K562 (cell line): ENCODE results near the gene MATCAP1. TPM values are rescaled to one million over a fixed set of nuclear protein-coding genes. Genes with fewer than 3 reads are reported as not detected.

Source experiments
- CBFA2T2 ChIP-seq: fragments of 450-650 bp; conservative IDR thresholded peaks from 2 replicates; pipeline ENCODE4 v1.6.1; 2017; ENCODE audit warnings: mild to moderate bottlenecking
- CREB1 ChIP-seq, 2 experiments: sonication (generic) in 1 of 2; formaldehyde crosslinking in 1 of 2; IDR thresholded peaks; 2 replicates each; pipeline versions ENCODE4 v1.6.1 to v1.8.0; 2012 to 2022; ENCODE audit warnings: inconsistent platforms in 1 of 2, mild to moderate bottlenecking in 1 of 2, missing genetic modification reagents in 1 of 2, moderate library complexity in 1 of 2
- DMBX1 ChIP-seq: fragments of 250-450 bp; sonication (Bioruptor Pico); IDR thresholded peaks from 2 replicates; pipeline ENCODE4 v1.8.0; 2022; ENCODE audit warnings: inconsistent platforms, mild to moderate bottlenecking, moderate library complexity, borderline replicate concordance
- JUNB ChIP-seq: fragments of 450-650 bp; formaldehyde crosslinking; conservative IDR thresholded peaks from 2 replicates; pipeline ENCODE4 v1.4.0; 2020; ENCODE audit warnings: mild to moderate bottlenecking
- JUND ChIP-seq, 2 experiments: IDR thresholded peaks; 2 replicates in 1 of 2; 3 replicates in 1 of 2; pipeline ENCODE4 v1.6.1; 2011; ENCODE audit warnings: borderline replicate concordance in 2 of 2, low read depth in 2 of 2, low read length in 2 of 2, improper control_type of control experiment in 1 of 2, missing biosample characterization in 1 of 2, missing genetic modification characterization in 1 of 2, missing genetic modification reagents in 1 of 2
- MED1 ChIP-seq: sonication (generic); formaldehyde crosslinking; IDR thresholded peaks from 2 replicates; pipeline ENCODE4 v1.8.1; 2023; ENCODE audit warnings: missing genetic modification reagents, borderline replicate concordance
- NBN ChIP-seq: fragments of 450-650 bp; IDR thresholded peaks from 2 replicates; pipeline ENCODE4 v1.6.1; 2016; ENCODE audit warnings: low read depth, mild to moderate bottlenecking
- NELFE ChIP-seq: IDR thresholded peaks from 2 replicates; pipeline ENCODE4 v1.6.1; 2011; ENCODE audit warnings: mild to moderate bottlenecking; ENCODE audit not compliant: insufficient read depth, insufficient read length
- SNRNP70 ChIP-seq: fragments of 200-400 bp; formaldehyde crosslinking; optimal IDR thresholded peaks from 2 replicates; pipeline ENCODE3; 2017; ENCODE audit warnings: low read depth, low read length
- TAF1 ChIP-seq: IDR thresholded peaks from 2 replicates; pipeline ENCODE4 v1.6.1; 2011; ENCODE audit warnings: mild to moderate bottlenecking, low read length, moderate library complexity; ENCODE audit not compliant: insufficient read depth, control insufficient read depth, severe bottlenecking; ENCODE audit errors: extremely low read depth
- ZNF41 ChIP-seq: fragments of 250-450 bp; sonication (Bioruptor Pico); conservative IDR thresholded peaks from 2 replicates; pipeline ENCODE4 v1.4.0; 2020; ENCODE audit warnings: mild to moderate bottlenecking
- ZNF445 ChIP-seq: fragments of 250-450 bp; sonication (Bioruptor Pico); IDR thresholded peaks from 2 replicates; pipeline ENCODE4 v1.4.0; 2020; ENCODE audit warnings: low read depth, mild to moderate bottlenecking, moderate library complexity
- polyA plus RNA-seq, 8 experiments: library from polyadenylated mRNA; depleted of rRNA in 4 of 8; stranded (reverse) in 5 of 8; unstranded in 3 of 8; fragments of >200 nt; fragmentation: Nextera tagmentation in 2 of 8; fragmentation: Illumina TruSeq in 1 of 8; extraction: Ambion mirVana in 2 of 8; extraction: Trizol in 1 of 8; gene quantifications; 2 replicates each; pipeline versions ENCODE4 v1.2.1 to v1.2.3, GENCODE V29; 2011 to 2014; ENCODE audit warnings: inconsistent platforms in 1 of 8, missing spikeins in 1 of 8
- total RNA-seq, 7 experiments: library from RNA; depleted of rRNA in 6 of 7; stranded (reverse); fragments of >200 nt in 6 of 7; fragmentation: Illumina TruSeq in 2 of 7; extraction: Trizol in 2 of 7; gene quantifications; 2 replicates each; pipeline versions ENCODE4 v1.2.1 to v1.2.3, GENCODE V29; 2011 to 2021; ENCODE audit warnings: low replicate concordance in 1 of 7
- TF ChIP-seq, protein P1 (sequence below): fragments of 450-650 bp; formaldehyde crosslinking; IDR thresholded peaks from 2 replicates; pipeline ENCODE4 v1.4.0; 2022; ENCODE audit warnings: missing genetic modification characterization
- TF ChIP-seq, protein P2 (sequence below): fragments of 250-450 bp; sonication (Bioruptor Pico); IDR thresholded peaks from 2 replicates; pipeline ENCODE4 v1.4.0; 2020; ENCODE audit warnings: mild to moderate bottlenecking
- TF ChIP-seq, protein P3 (sequence below), 2 experiments: IDR thresholded peaks; 2 replicates each; pipeline ENCODE4 v1.6.1; 2011; ENCODE audit warnings: borderline replicate concordance in 1 of 2, control low read depth in 1 of 2, low read depth in 1 of 2, low read length in 1 of 2, mild to moderate bottlenecking in 1 of 2, mixed read lengths in 1 of 2, moderate library complexity in 1 of 2; ENCODE audit not compliant: insufficient read depth in 1 of 2, insufficient read length in 1 of 2, poor library complexity in 1 of 2, severe bottlenecking in 1 of 2; ENCODE audit errors: extremely low read depth in 1 of 2
- TF ChIP-seq, protein P4 (sequence below), 2 experiments: fragments of 250-450 bp in 1 of 2; fragments of 450-650 bp in 1 of 2; sonication (Bioruptor Pico) in 1 of 2; IDR thresholded peaks; 2 replicates each; pipeline versions ENCODE4 v1.6.1 to v1.8.0; 2016 to 2021; ENCODE audit warnings: mild to moderate bottlenecking in 2 of 2, moderate library complexity in 2 of 2, missing compliant biosample characterization in 1 of 2, missing genetic modification characterization in 1 of 2
- TF ChIP-seq, protein P5 (sequence below): fragments of 250-450 bp; sonication (Bioruptor Pico); IDR thresholded peaks from 2 replicates; pipeline ENCODE4 v1.5.0; 2020; ENCODE audit warnings: mild to moderate bottlenecking

MATCAP1 gene
- total and polyA plus RNA-seq, 9 of the 15 experiments (the other 6 are each of a cell fraction or from before 2014, with no cell fraction given): 3.4 to 20.5 (median 10.3) TPM

DNA sequence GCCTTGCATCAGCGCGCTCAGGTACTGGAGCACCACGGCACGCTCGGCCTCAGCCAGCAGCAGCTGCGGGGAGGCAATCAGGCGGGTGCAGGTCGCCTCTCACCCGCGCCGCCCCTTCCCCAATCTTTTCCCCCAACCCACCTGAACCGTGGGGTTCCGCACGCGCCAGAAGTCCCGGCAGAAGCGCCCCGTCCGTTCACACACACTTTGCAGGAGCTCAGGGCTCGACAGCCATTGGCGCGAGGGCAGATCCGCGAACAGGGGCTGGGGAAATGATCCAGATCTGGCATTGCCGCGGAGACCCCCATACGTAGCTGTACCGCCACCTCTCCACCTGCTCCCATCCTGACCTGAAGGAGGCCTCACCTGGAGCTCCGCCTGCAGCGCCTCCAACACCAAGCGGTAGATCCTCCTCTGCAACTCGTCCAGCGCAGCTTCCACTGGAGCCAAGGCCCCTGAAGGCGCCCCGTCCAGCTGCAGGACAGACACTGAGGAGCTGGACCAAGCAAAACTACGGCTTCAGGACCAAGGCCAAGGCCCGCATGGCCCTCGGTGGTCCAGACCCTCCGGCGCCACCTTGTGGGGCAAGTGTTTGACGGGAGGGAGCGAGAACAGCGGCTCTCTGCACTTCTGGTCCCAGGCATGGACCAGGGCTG lies 1.4 kb upstream of the MATCAP1 start (continued):
- TF ChIP-seq, protein P1, sequence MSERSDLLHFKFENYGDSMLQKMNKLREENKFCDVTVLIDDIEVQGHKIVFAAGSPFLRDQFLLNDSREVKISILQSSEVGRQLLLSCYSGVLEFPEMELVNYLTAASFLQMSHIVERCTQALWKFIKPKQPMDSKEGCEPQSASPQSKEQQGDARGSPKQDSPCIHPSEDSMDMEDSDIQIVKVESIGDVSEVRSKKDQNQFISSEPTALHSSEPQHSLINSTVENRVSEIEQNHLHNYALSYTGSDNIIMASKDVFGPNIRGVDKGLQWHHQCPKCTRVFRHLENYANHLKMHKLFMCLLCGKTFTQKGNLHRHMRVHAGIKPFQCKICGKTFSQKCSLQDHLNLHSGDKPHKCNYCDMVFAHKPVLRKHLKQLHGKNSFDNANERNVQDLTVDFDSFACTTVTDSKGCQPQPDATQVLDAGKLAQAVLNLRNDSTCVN (CRISPR knock-in tag): no peak
- TF ChIP-seq, protein P2, sequence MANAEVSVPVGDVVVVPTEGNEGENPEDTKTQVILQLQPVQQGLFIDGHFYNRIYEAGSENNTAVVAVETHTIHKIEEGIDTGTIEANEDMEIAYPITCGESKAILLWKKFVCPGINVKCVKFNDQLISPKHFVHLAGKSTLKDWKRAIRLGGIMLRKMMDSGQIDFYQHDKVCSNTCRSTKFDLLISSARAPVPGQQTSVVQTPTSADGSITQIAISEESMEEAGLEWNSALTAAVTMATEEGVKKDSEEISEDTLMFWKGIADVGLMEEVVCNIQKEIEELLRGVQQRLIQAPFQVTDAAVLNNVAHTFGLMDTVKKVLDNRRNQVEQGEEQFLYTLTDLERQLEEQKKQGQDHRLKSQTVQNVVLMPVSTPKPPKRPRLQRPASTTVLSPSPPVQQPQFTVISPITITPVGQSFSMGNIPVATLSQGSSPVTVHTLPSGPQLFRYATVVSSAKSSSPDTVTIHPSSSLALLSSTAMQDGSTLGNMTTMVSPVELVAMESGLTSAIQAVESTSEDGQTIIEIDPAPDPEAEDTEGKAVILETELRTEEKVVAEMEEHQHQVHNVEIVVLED (CRISPR knock-in tag): no peak
- TF ChIP-seq CREB1 (IDR thresholded peaks at IDR 0.05) (no peak), CREB1 (CRISPR knock-in tag; IDR thresholded peaks at IDR 0.05) (peak; percentile 84), DMBX1 (CRISPR knock-in tag) (no peak), TAF1 (no peak), JUNB (no peak), SNRNP70 (no peak), ZNF445 (no peak), JUND (IDR thresholded peaks at IDR 0.05; ENCODE audit: borderline replicate concordance, low read depth, low read length) (peak; percentile 52), JUND (tag; IDR thresholded peaks at IDR 0.05; ENCODE audit: borderline replicate concordance, low read depth, low read length) (no peak; the same call in 2 of the 3 replicates), CBFA2T2 (no peak), NELFE (no peak), MED1 (CRISPR knock-in tag) (no peak), NBN (0 out of 2 replicates have a peak, but pooled peaks have one; percentile 61), ZNF41 (no peak)
- TF ChIP-seq, protein P3, sequence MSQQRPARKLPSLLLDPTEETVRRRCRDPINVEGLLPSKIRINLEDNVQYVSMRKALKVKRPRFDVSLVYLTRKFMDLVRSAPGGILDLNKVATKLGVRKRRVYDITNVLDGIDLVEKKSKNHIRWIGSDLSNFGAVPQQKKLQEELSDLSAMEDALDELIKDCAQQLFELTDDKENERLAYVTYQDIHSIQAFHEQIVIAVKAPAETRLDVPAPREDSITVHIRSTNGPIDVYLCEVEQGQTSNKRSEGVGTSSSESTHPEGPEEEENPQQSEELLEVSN (IDR thresholded peaks at IDR 0.05; ENCODE audit: borderline replicate concordance in 1 of 2, extremely low read depth in 1 of 2, insufficient read depth in 1 of 2, insufficient read length in 1 of 2, low read depth in 1 of 2, low read length in 1 of 2, poor library complexity in 1 of 2, severe bottlenecking in 1 of 2): peak; percentile 16 to 18
- TF ChIP-seq, protein P4, sequence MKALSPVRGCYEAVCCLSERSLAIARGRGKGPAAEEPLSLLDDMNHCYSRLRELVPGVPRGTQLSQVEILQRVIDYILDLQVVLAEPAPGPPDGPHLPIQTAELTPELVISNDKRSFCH (CRISPR knock-in tag; IDR thresholded peaks at IDR 0.05): no peak
- TF ChIP-seq, protein P4 (tag; IDR thresholded peaks at IDR 0.05): 0 out of 2 replicates have a peak, but pooled peaks have one; percentile 60
- TF ChIP-seq, protein P5, sequence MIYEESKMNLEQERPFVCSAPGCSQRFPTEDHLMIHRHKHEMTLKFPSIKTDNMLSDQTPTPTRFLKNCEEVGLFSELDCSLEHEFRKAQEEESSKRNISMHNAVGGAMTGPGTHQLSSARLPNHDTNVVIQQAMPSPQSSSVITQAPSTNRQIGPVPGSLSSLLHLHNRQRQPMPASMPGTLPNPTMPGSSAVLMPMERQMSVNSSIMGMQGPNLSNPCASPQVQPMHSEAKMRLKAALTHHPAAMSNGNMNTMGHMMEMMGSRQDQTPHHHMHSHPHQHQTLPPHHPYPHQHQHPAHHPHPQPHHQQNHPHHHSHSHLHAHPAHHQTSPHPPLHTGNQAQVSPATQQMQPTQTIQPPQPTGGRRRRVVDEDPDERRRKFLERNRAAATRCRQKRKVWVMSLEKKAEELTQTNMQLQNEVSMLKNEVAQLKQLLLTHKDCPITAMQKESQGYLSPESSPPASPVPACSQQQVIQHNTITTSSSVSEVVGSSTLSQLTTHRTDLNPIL (CRISPR knock-in tag): no peak
